ENCODE measurements around the gene CILP2.
A peak's percentile ranks its signal among the peaks of the same experiment; 100 is the strongest.

The CILP2 gene, protein sequence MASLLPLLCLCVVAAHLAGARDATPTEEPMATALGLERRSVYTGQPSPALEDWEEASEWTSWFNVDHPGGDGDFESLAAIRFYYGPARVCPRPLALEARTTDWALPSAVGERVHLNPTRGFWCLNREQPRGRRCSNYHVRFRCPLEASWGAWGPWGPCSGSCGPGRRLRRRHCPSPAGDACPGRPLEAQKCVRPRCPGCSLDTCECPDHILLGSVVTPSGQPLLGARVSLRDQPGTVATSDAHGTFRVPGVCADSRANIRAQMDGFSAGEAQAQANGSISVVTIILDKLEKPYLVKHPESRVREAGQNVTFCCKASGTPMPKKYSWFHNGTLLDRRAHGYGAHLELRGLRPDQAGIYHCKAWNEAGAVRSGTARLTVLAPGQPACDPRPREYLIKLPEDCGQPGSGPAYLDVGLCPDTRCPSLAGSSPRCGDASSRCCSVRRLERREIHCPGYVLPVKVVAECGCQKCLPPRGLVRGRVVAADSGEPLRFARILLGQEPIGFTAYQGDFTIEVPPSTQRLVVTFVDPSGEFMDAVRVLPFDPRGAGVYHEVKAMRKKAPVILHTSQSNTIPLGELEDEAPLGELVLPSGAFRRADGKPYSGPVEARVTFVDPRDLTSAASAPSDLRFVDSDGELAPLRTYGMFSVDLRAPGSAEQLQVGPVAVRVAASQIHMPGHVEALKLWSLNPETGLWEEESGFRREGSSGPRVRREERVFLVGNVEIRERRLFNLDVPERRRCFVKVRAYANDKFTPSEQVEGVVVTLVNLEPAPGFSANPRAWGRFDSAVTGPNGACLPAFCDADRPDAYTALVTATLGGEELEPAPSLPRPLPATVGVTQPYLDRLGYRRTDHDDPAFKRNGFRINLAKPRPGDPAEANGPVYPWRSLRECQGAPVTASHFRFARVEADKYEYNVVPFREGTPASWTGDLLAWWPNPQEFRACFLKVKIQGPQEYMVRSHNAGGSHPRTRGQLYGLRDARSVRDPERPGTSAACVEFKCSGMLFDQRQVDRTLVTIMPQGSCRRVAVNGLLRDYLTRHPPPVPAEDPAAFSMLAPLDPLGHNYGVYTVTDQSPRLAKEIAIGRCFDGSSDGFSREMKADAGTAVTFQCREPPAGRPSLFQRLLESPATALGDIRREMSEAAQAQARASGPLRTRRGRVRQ

GRCh38 chr19:19538061-19538784 is at the start of gene CILP2:
TSS of gene CILP2 (plus strand) at chr19:19538265. CDS start at chr19:19538350, 85 bp downstream.
- peak; percentile 34 for DNase-seq

GRCh38 chr19:19488875-19489690 is 49.0 kb upstream of the CILP2 start:
- DNase-seq: peak; percentile 89

GRCh38 chr19:19489804-19490204 is 48.3 kb upstream of the CILP2 start:
- DNase-seq: no peak

DNA sequence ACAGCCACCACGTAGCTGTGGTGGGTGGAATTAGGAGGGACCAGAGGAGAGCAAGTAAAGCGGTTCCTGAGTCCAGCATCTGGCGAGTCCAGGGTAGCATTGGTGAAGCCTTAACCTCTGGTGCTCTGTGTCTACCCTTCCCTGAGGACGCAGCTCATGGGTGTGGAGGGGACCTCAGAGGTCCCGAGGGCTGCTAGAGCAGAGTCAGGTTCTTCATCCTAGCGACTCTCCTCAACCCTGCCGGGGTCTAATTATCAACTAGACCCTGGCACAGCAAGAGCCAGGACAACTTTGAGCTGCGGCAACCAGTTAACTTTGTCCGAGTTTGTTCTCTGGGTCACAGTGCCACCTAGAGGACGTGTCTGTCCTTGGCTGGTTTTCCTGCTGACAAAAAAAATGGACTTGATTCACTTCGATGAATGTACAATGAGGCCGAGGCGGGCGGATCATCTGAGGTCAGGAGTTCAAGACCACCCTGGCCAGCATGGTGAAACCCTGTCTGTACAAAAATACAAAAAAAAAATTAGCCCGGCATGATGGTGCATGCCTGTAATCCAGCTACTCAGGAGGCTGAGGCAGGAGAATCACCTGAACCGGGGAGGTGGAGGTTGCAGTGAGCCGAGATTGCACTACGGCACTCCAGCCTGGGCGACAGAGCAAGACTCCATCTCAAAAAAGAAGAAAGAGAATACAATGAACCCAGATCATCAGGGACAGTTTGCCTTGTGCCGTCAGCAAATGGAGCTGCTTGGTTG is 47.7 kb upstream of the CILP2 start:
- DNase-seq: peak; percentile 86

DNA sequence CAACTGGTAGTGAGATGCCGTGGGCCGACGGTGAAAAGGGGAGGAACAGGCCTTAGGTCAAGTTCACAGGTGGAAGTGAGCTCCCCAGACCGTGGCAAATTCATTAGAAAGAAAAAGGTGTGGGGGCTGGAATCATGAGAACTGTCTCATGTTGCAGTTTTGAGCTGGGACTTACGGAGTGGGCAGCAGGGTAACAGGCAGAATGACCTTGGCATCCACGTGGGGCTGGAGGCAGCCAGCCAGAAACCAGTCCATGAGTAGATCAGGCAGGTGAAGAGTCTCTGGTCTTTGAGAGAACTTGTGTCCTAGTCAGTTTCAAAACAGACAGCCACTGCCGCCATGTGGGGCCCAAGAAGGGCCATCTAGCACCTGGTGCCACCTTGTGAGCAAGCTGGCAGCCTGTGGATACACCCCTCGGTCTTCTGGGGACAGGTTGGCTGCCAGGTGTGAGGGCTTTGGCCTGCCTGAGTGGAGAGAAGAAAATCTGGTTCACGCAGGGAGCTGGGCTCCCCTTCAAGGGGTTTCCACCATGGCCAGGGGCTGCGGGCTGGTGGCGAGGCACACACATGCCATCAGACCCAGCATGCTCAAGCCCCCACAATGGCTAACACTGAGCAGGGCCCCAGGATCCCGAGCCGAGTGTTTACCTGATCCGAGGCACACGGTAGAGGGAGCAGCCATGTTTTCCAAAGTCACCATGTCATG is 46.6 kb upstream of the CILP2 start:
- DNase-seq: no peak

DNA sequence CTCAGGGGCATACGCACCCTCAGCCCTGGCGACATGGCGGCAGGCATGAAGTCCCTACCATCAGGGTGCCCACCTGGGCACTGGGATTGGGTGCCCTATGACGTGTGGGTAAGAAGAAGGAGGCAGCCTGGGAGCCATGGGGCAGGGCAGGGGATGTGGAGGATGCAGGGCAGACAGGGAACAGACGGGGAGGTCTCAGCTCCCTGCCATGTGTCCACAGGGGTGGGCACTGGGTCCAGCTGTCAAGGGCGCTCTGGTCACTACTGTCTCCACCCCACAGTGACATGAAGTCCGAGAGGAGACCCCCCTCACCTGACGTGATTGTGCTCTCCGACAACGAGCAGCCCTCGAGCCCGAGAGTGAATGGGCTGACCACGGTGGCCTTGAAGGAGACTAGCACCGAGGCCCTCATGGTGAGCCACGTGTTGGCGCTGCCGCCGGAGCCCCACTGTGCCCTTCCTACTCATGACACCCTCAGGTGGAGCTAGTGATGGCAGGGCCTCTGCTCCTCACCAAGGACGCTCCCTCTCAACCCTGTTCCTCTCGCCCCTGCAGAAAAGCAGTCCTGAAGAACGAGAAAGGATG is 45.9 kb upstream of the CILP2 start:
- DNase-seq: no peak

DNA sequence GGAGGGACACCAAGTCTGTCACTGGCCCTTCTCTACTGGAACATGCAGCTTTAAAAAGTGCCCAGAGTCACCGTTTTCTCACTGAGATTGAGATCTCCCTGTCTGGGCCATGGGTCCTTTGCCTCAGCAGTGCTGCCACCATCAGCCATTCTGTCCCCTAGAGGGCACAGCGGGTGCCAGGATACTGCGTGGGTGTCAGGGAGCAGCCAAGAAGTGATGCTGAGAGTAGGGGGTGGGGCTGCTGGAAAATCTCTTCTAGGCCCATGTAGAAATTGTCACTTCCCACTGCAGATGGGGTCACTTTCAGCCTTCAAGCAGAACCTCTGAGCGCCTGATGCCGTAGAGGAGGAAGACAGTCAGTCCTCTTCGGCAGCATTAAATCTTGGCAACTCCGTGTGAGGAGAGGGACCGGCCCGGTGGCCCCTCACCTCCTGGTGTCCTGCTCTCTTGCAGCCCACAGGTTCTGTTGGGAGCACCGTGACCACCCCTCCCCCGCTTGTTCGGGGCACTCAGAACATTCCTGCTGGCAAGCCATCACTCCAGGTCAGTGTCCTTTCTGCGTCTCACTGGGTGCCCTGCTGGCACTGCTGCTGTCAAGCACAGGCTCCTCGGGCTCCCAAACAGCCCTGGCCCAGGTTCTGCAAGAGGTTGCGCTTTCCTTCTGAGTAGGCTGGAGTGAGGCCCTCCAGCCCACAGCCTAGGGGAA is 44.1 kb upstream of the CILP2 start:
- DNase-seq: no peak

DNA sequence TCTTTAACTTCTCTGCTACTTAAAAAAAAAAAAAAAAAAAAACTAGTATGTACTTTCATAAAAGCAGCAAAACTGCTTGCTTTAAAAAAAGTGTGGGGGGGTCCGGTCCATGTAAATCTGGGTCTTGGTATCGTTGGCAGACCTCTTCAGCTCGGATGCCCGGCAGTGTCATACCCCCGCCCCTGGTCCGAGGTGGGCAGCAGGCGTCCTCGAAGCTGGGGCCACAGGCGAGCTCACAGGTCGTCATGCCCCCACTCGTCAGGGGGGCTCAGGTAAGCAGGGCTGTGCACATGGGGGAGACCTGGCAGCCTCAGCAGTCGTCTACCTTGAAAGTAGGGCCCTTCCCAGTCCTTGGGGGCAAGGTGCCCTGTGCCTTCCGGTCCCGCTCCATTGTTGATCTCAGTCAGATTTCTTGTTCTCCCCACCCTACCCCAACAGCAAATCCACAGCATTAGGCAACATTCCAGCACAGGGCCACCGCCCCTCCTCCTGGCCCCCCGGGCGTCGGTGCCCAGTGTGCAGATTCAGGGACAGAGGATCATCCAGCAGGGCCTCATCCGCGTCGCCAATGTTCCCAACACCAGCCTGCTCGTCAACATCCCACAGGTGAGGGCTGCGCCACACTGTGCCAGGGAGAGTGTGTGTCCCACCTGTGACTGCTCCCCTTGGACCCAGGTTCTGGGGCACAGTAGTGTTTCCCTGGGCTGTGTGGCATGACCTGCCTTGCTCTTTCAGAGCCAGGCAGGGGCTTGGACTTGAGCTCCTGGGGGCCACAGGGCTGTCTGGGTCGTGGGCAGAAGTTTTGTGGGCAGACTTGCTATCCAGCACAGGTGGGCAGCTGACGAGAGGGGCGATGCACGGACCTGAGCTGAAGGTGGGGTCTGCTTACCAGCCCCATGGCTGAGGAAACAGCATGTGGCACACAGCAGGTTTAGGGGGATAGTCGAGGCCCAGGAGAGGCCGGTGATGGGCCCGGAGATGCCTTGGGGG is 42.2 kb upstream of the CILP2 start:
- no peak for DNase-seq

- DNase-seq: no peak
These were observed 39.6 kb upstream of the CILP2 start for GRCh38 chr19:19498255-19498991.

- DNase-seq: no peak
These were observed 38.6 kb upstream of the CILP2 start for GRCh38 chr19:19499272-19499995.

GRCh38 chr19:19500975-19501644 is 37.0 kb upstream of the CILP2 start:
- DNase-seq: no peak

- DNase-seq: no peak
These were observed 36.3 kb upstream of the CILP2 start for GRCh38 chr19:19501798-19502197.

GRCh38 chr19:19502281-19502680 is 35.8 kb upstream of the CILP2 start:
- DNase-seq: no peak

- no peak for DNase-seq
These were observed 35.1 kb upstream of the CILP2 start for GRCh38 chr19:19502808-19503602.
